Naive thymus-derived CD4-positive, alpha-beta T cell (primary cell): Measurements from ENCODE around the gene TMEM108. TPM values are rescaled to one million over a fixed set of nuclear protein-coding genes. Genes with fewer than 3 reads are reported as not detected.

Experiments
- ATAC-seq: fragments of 150-1000 bp; cut with Tn5 transposase; 2 replicates; pipeline ENCODE4 v1.10.0; 2021; ENCODE audit warnings: mild to moderate bottlenecking, moderate library complexity
- CTCF ChIA-PET: fragments of 350-600 bp; sonication (Branson Sonifier 250); formaldehyde crosslinking; loops from one replicate; lab custom pipeline; 2021; ENCODE audit warnings: antibody characterized with exemption; lab: Charles Lee
- POLR2A ChIA-PET: fragments of 350-600 bp; sonication (Branson Sonifier 250); formaldehyde crosslinking; loops from one replicate; lab custom pipeline; 2021; ENCODE audit warnings: antibody characterized with exemption, inconsistent platforms; lab: Charles Lee
- DNase-seq, 9 donors: peaks; one replicate each; pipeline versions ENCODE4 v3.0.0 to v3.0.0-alpha.2; 2020 to 2022; ENCODE audit warnings: mixed read lengths in 1 of 9
- H3K27ac ChIP-seq: one replicate; pipeline ENCODE4 v1.7.0; 2013; ENCODE audit warnings: mild to moderate bottlenecking, low read depth, low read length, moderate library complexity
- H3K27me3 ChIP-seq, 2 donors: one replicate each; pipeline ENCODE4 v1.7.0; 2013; ENCODE audit warnings: low read length in 2 of 2, mild to moderate bottlenecking in 2 of 2, moderate library complexity in 2 of 2; ENCODE audit not compliant: control insufficient read depth in 2 of 2, insufficient read depth in 2 of 2
- H3K36me3 ChIP-seq, 3 experiments: 1 replicate in 2 of 3; 2 replicates in 1 of 3; pipeline ENCODE4 v1.7.0; 2013; ENCODE audit warnings: low read length in 3 of 3, mild to moderate bottlenecking in 3 of 3, moderate library complexity in 1 of 3; ENCODE audit not compliant: insufficient read depth in 3 of 3, control insufficient read depth in 2 of 3
- H3K4me1 ChIP-seq, 2 donors: one replicate each; pipeline ENCODE4 v1.7.0; 2013; ENCODE audit warnings: low read length in 2 of 2, mild to moderate bottlenecking in 2 of 2, moderate library complexity in 1 of 2; ENCODE audit not compliant: control insufficient read depth in 2 of 2, insufficient read depth in 2 of 2
- H3K4me3 ChIP-seq: 2 replicates; pipeline ENCODE4 v1.7.0; 2013; ENCODE audit warnings: mild to moderate bottlenecking, low read length
- H3K9me3 ChIP-seq, 3 experiments: 1 replicate in 2 of 3; 2 replicates in 1 of 3; pipeline ENCODE4 v1.7.0; 2013; ENCODE audit warnings: low read length in 3 of 3; ENCODE audit not compliant: control insufficient read depth in 2 of 3
- H3K27ac Mint-ChIP-seq, 9 donors: one replicate each; pipeline ENCODE4 v1.8.0; 2020 to 2022; ENCODE audit warnings: mixed read lengths in 9 of 9, mild to moderate bottlenecking in 8 of 9, moderate library complexity in 5 of 9, inconsistent platforms in 2 of 9
- H3K27me3 Mint-ChIP-seq, 5 donors: one replicate each; pipeline ENCODE4 v1.8.0; 2021 to 2022; ENCODE audit warnings: mixed read lengths in 5 of 5, mild to moderate bottlenecking in 1 of 5
- H3K36me3 Mint-ChIP-seq, 5 donors: one replicate each; pipeline ENCODE4 v1.8.0; 2020 to 2022; ENCODE audit warnings: mixed read lengths in 5 of 5, mild to moderate bottlenecking in 3 of 5, inconsistent platforms in 1 of 5
- H3K4me1 Mint-ChIP-seq, 7 donors: one replicate each; pipeline ENCODE4 v1.8.0; 2020 to 2022; ENCODE audit warnings: mixed read lengths in 7 of 7, mild to moderate bottlenecking in 3 of 7, inconsistent platforms in 1 of 7
- H3K4me3 Mint-ChIP-seq, 10 donors: one replicate each; pipeline ENCODE4 v1.8.0; 2020 to 2022; ENCODE audit warnings: mild to moderate bottlenecking in 10 of 10, mixed read lengths in 10 of 10, moderate library complexity in 6 of 10, inconsistent platforms in 2 of 10
- H3K9me3 Mint-ChIP-seq, 11 donors: one replicate each; pipeline ENCODE4 v1.8.0; 2020 to 2022; ENCODE audit warnings: mixed read lengths in 11 of 11, mild to moderate bottlenecking in 4 of 11, inconsistent platforms in 1 of 11, moderate library complexity in 1 of 11
- intact Hi-C, 2 donors: fragments of 100-400 bp; cut with micrococcal nuclease; formaldehyde crosslinking; loops; one replicate each; pipeline ENCODE4 v1.15.1; 2023
- polyA plus RNA-seq, 2 donors: library from polyadenylated mRNA; unstranded; fragments of 300-500 nt; fragmentation: Illumina TruSeq; gene quantifications; one replicate each; pipeline ENCODE4 v1.2.3, GENCODE V29; 2021
- total RNA-seq, 6 experiments: library from RNA in 5 of 6; stranded (reverse) in 5 of 6; gene quantifications; 1 replicate in 5 of 6; 2 replicates in 1 of 6; pipeline ENCODE4 v1.2.3 and lab custom pipeline; 2021 to 2026

TMEM108 gene
- total and polyA plus RNA-seq, 7 experiments from 2014 or later, result not detected

DNA sequence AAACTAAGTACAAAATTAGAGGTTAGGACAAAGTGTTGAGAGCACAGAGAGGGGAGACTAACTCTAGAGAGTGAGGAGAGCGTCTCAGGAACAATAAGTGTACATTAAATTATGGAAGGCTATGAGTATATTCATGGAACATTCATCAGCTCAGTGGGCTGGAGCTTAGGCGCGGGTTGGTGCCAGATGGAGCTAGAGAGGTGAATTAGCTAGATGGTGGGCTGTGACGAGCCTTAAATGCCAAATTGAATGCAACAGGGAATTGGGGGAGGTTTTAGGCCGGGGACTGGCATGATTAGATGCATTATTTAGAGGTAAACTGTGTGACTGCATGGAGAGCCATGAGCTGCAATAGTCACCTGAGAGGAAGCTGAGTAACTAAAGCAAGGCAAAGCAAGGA is 97.1 kb downstream of the TMEM108 start:
- Mint-ChIP-seq H3K36me3 (no peaks in the 10 kb centered on the region), H3K9me3 (peaks cover 0 to 3% (median 0%) of the 10 kb centered on the region in 11 donors), H3K4me3 (no peak overlapping the region), H3K27me3 (peaks cover 0 to 19% (median 13%) of the 10 kb centered on the region in 5 donors), H3K4me1 (no peaks in the 10 kb centered on the region), H3K27ac (no peak overlapping the region)
- H3K27me3 ChIP-seq, result no peaks in the 10 kb centered on the region
- H3K27ac ChIP-seq, result no peak overlapping the region
- DNase-seq, result no peak
- H3K36me3 ChIP-seq, result no peaks in the 10 kb centered on the region
- ChIA-PET CTCF (no interaction called here), POLR2A (no interaction called here)
- intact Hi-C loops, result no loop called here
- no peak for ATAC-seq
- no peaks in the 10 kb centered on the region for H3K4me1 ChIP-seq
- no peaks in the 10 kb centered on the region for H3K9me3 ChIP-seq
- H3K4me3 ChIP-seq, result no peak overlapping the region

DNA sequence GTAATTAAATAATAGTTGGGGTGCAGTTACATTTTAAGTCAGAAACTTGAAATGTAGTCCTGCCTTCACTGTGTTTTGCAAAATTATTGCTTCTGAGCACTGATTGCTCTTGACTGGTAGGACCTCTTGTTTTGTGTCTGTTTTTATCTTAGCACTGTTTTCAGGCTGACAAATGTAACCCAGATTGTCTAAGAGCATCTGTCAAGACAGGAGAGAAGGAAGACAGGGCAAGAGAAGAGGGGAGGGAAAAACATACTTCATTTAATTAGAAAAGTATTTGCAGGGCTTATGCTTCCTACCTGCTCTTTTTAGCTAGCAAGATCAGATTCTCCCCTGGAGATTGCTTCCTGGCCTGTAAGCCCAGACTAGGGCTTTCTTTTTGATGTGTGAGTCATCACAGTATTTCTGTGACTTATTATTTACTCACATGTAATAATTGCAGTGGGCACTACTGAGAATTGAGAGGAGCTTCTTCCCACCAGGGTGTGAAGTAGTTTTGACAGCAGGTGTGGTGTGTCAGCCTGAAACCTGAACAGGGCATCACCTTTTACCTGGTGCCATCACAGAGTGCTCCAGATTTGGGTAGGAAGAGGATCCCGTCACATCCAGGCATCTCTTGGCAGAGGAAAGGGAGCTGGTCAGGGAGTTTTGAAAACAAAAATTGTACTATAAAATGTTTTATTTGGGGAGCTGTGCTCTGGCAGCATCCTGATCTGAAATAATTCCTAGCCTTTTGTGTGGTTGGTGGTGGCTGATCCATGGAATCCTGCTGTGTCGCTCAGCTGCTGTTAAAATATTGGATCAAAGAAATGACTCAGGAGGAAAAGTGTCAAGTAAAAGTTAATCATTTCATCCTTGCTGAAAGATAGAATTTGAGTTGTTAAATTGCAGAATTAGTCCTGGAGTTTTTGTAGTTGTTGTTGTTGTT is 98.2 kb downstream of the TMEM108 start:
- Histone ChIP-seq H3K27ac (no peak overlapping the region), H3K4me3 (no peak overlapping the region), H3K27me3 (no peaks in the 10 kb centered on the region), H3K36me3 (no peaks in the 10 kb centered on the region), H3K4me1 (no peaks in the 10 kb centered on the region), H3K9me3 (no peaks in the 10 kb centered on the region)
- Mint-ChIP-seq H3K27ac (no peak overlapping the region), H3K36me3 (no peaks in the 10 kb centered on the region), H3K4me1 (no peaks in the 10 kb centered on the region), H3K4me3 (no peak overlapping the region), H3K27me3 (peaks cover 0 to 19% (median 13%) of the 10 kb centered on the region in 5 donors), H3K9me3 (peaks cover 0 to 3% (median 0%) of the 10 kb centered on the region in 11 donors)
- no peak for ATAC-seq
- no peak for DNase-seq
- POLR2A ChIA-PET, result no interaction called here
- intact Hi-C loops, result no loop called here
- CTCF ChIA-PET, result no interaction called here

DNA sequence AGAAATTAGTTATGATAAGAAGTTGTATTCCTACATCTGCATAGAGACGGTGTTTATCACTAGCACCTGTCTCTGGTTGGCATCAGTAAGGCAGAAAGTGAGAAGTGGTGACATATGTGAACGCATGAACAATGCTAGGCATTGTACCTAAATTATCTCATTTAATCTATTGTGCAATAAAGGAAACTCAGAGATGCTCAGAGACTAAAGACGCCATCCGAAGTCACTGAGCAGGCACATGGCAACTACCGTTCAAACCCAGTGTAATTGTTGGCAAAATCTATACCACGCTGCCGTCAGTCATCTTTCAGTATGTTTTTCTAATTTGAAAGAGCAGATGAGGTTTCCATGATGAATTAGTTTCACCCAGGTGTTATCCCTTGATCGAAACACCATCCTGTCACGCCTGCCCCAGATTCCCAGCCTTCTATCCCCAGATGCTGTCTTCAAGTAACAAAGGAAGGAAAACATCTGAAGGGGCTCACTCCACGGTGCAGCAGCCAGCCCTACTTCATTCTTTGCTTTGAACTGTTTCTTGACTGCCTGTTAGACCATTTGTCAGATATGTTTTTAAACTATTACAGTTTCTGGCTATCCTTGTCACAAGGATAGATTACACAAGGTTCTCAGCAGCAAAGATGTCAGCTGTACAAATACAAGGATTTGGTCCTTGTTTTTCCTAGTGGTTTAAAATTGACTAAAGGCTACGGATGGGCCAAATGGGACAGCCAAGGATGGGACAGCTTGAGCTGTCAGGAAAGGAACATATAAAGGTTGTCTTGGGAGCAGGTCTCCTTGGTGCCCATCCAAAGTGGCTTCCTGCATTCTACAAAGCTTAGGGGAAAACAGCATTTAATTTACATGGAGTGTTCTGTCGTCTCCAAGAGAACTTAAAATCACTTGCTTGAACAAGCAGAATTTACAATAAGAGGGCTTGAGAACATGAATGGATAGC is 99.1 kb downstream of the TMEM108 start:
- ATAC-seq (no peak), DNase-seq (no peak)
- intact Hi-C loops, result no loop called here
- Histone ChIP-seq H3K36me3 (no peaks in the 10 kb centered on the region), H3K4me3 (no peak overlapping the region), H3K4me1 (no peaks in the 10 kb centered on the region), H3K27ac (no peak overlapping the region), H3K27me3 (no peaks in the 10 kb centered on the region), H3K9me3 (no peaks in the 10 kb centered on the region)
- Mint-ChIP-seq H3K9me3 (peaks cover 0 to 3% (median 0%) of the 10 kb centered on the region in 11 donors), H3K4me1 (no peaks in the 10 kb centered on the region), H3K4me3 (no peak overlapping the region), H3K36me3 (no peaks in the 10 kb centered on the region), H3K27me3 (peaks cover 0 to 19% (median 15%) of the 10 kb centered on the region in 5 donors), H3K27ac (no peak overlapping the region)
- ChIA-PET CTCF (no interaction called here), POLR2A (no interaction called here)

DNA sequence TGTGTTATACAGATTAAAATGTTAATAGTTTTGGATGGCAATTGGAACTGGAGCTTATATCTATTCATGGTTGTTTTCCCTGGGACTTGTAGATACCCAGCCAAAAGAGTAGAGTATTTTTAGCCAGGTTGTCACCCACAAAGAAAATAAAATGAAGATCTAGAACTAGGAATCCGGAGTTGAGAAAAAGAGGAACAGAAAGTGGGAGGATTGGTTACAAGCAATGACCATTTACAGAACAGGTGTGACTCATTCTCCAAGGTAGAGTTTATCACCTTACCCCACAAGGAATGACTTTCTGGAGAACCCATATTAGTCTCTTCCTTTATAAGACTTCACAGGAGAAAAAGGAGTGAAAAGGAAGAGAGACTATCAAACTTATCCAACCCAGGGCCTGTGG is 99.8 kb downstream of the TMEM108 start:
- Mint-ChIP-seq H3K27me3 (peaks cover 0 to 19% (median 15%) of the 10 kb centered on the region in 5 donors), H3K4me3 (no peak overlapping the region), H3K27ac (no peak overlapping the region), H3K36me3 (no peaks in the 10 kb centered on the region), H3K4me1 (no peaks in the 10 kb centered on the region), H3K9me3 (peaks cover 0 to 3% (median 0%) of the 10 kb centered on the region in 11 donors)
- Histone ChIP-seq H3K4me1 (no peaks in the 10 kb centered on the region), H3K4me3 (no peak overlapping the region), H3K36me3 (no peaks in the 10 kb centered on the region), H3K27ac (no peak overlapping the region), H3K9me3 (no peaks in the 10 kb centered on the region), H3K27me3 (no peaks in the 10 kb centered on the region)
- ATAC-seq (no peak), DNase-seq (no peak)
- intact Hi-C loops, result no loop called here
- POLR2A ChIA-PET, result no interaction called here
- CTCF ChIA-PET, result no interaction called here

DNA sequence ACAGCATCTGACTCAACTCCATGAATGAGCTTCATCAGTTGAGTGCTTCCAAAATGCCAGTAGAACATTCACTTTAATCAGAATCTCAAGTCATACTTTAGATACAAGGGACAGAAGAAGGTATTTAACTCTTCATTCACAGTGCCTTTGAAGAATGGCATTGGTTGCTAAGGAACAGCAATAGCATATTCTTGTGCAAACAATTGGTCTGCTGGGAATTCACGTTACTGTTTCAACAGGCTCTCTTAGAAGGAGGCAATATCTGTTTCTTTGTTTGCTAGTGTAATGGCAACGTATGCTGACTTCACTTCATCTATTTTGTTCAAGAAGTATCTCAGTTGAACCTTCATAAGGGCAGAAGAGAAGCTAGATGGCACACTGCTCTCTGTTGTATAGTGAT is 113.9 kb downstream of the TMEM108 start:
- ChIA-PET CTCF (no interaction called here), POLR2A (no interaction called here)
- no peaks in the 10 kb centered on the region for H3K27me3 ChIP-seq
- DNase-seq (no peak), ATAC-seq (no peak)
- H3K4me3 Mint-ChIP-seq, result no peak overlapping the region
- intact Hi-C loops, result no loop called here
- no peak overlapping the region for H3K27ac Mint-ChIP-seq
- peaks cover 1 to 15% (median 7%) of the 10 kb centered on the region in 11 donors for H3K9me3 Mint-ChIP-seq
- H3K36me3 Mint-ChIP-seq, result peaks cover 0 to under 1% (median 0%) of the 10 kb centered on the region in 5 donors
- H3K36me3 ChIP-seq, result no peaks in the 10 kb centered on the region
- no peaks in the 10 kb centered on the region for H3K4me1 Mint-ChIP-seq
- H3K4me1 ChIP-seq, result no peaks in the 10 kb centered on the region
- no peak overlapping the region for H3K4me3 ChIP-seq
- H3K27ac ChIP-seq, result no peak overlapping the region
- peaks cover 0 to 24% (median 3%) of the 10 kb centered on the region in 5 donors for H3K27me3 Mint-ChIP-seq
- H3K9me3 ChIP-seq, result no peaks in the 10 kb centered on the region

DNA sequence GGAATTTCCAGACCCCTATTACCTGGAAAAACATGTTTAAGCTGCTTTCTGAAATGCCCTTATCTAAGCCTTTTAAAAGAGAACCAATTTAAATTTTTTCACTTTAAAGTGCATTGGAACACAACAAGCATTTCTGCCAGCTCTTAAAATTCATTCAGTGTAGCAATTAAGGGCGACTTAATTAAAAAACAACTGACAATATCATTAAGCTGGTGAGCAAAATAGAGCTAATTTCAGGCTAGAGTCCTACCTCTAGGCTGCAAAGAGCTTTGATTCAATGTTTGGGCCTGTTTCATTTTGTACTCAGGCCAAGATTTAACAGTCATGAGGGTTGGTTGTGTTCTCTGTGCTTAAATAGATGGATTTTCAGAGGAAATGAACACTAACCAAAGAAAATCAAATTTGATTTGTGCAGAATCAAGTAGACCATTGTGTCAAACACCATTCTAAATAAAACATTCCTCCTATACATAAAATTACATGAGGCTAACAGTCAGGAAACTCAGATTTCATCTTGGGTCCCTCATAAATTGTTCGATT is 114.6 kb downstream of the TMEM108 start:
- H3K27me3 ChIP-seq, result no peaks in the 10 kb centered on the region
- no peaks in the 10 kb centered on the region for H3K4me1 ChIP-seq
- Mint-ChIP-seq H3K27me3 (peaks cover 0 to 27% (median 5%) of the 10 kb centered on the region in 5 donors), H3K4me3 (no peak overlapping the region), H3K27ac (no peak overlapping the region), H3K36me3 (no peaks in the 10 kb centered on the region), H3K4me1 (no peaks in the 10 kb centered on the region), H3K9me3 (peaks cover 1 to 15% (median 7%) of the 10 kb centered on the region in 11 donors)
- ChIA-PET CTCF (no interaction called here), POLR2A (no interaction called here)
- H3K4me3 ChIP-seq, result no peak overlapping the region
- H3K9me3 ChIP-seq, result no peaks in the 10 kb centered on the region
- ATAC-seq, result no peak
- no peaks in the 10 kb centered on the region for H3K36me3 ChIP-seq
- H3K27ac ChIP-seq, result no peak overlapping the region
- intact Hi-C loops, result no loop called here
- DNase-seq, result no peak
